HG03196 (cell line): ENCODE results near the gene C9orf72.

Experiments
- ATAC-seq: cut with Tn5 transposase; IDR thresholded peaks from one replicate; pipeline ENCODE4 v1.9.1; 2021; ENCODE audit not compliant: unreplicated experiment

The C9orf72 gene

DNA sequence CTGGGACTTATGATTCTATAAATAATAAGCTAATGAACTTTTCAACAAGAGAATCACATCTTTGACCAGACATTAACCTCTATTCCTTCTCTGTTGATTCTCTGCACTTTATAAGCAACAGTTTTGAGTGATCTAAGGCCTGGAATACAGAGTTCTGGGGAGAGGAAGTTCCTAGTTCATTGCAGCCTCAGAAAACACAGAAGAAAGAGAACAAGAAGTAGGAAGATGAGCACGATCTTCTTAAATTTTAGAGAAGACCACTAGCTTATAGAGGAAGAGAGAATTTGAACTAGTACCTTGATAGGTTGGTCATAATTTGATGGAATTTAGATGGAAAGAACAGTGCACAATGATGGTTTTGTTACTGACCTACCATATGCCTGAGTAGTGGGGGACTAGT, 8.5 kb upstream of the C9orf72 start:
- ATAC-seq = no peak

DNA sequence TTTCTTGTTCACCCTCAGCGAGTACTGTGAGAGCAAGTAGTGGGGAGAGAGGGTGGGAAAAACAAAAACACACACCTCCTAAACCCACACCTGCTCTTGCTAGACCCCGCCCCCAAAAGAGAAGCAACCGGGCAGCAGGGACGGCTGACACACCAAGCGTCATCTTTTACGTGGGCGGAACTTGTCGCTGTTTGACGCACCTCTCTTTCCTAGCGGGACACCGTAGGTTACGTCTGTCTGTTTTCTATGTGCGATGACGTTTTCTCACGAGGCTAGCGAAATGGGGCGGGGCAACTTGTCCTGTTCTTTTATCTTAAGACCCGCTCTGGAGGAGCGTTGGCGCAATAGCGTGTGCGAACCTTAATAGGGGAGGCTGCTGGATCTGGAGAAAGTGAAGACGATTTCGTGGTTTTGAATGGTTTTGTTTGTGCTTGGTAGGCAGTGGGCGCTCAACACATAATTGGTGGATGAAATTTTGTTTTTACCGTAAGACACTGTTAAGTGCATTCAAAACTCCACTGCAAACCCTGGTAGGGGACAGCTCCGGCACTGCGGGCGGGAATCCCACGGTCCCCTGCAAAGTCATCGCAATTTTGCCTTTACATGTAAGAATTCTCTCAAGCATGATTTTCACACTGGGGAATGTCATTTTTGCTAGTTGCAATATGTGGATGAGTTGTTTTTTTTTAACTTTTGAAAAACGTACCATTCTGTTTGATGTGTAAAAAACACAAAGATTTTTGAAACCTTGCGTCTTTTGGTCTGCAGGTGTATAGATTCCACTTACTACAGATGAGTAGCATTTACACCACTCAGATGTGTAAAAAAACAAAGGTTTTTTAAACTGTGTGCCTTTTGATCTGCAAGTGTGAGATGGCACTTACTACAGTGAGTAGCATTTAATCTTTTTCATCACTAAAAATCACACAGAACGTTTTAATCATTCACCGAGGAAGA, 631 bp upstream of the C9orf72 start:
- peak; percentile 90 for ATAC-seq

DNA sequence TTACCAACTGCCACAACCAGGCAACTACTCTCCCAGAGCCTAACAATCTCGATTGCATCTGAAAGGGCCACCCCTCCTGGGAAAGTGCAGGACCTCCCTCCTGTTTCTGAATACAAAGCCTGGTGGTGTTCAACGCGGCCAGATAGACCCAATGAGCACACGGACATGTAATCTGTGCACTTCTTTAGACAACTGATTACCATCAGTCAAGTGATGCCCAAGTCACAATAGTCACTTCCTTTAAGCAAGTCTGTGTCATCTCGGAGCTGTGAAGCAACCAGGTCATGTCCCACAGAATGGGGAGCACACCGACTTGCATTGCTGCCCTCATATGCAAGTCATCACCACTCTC, 739 bp downstream of the C9orf72 start:
- peak; percentile 30 for ATAC-seq

DNA sequence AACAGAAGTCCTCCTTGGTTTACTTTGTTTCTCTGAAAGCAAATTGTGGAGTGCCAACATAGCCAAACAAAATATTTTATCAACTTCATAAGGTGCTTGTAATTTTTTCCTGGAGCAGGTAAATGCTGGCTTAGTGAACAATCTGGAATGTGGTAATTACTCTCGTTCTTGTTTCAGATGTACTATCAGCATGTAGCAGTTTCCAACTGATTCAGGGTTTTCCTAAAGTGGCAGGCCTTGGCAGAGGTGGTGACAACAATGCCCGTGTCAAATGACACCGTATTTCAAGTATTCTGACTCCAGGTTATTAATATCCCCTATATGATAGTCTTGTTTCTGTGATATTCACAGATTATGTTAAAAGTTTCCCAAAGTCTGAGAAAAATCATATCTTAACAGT, 1.2 kb downstream of the C9orf72 start:
- ATAC-seq = no peak

DNA sequence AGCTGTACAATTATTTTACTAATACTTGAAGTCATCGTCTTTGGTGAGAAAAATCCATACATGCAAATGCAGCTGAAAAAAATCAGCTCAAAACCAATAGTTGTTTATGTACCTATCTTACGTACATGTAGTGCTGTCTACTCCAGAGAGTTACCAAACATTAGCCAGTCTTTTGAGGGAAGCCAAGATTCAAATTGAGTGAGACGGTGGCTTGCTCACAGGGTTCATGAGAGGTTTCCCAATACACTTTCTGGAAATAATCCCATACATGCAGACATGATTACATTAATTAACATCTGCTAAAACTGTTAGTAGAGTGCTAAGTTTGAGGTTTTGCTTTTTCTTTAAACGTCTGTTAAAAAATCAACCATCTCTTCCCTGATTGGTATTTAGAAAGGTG, 2.3 kb downstream of the C9orf72 start:
- ATAC-seq = no peak

DNA sequence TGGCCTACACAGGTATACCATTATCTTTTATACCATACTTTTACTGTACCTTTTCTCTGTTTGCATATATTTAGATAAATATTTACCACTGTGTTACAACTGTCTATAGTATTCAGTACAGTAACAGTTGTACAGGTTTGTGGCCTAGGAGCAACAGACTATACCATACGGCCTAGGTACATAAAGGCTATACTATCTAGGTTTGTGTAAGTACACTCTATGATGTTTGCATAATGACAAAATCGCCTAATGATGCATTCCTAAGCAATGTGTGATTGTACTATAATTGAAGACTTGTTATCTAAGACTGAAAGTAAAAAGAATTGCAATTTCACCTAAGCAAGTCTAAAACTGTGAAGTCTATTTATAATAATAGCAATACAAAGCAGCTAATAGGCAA, 3.9 kb downstream of the C9orf72 start:
- no peak for ATAC-seq

DNA sequence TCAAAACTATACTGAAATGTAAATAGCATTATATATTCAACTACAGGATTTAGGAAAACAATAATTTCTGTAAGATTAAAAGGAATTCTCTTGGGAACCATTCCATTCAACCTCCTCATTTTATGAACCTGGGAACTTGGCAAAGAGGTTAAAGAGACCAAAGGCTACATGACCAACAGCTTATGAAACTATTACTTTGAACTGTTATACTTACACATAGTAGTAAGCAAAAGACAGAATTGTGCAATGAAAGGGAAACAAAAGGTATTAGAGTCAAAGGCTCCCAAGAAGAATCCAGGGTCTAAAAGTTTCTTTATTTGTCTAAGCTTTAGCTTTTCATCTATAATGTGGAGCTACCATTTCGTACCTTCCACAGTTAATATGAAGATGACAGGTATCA, 7.2 kb downstream of the C9orf72 start:
- no peak for ATAC-seq

DNA sequence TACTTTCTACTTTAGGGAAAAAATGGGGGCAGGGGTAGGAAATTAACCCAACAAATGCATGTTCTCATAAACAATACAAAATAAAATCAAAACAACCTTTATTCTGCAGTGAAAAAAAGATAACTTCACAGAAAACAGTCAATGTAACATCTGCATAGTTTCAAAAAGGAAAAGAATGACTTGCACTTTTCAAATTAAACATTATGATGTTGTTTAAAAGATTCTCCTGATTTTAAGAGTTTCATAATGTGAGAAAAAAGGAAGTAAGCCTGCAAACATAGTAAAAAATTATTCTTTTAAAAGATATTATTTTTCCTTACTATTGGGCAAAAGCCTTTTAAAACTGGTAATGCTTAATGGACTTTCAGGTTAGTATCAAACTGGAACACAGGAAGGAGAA, 7.6 kb downstream of the C9orf72 start:
- no peak for ATAC-seq

DNA sequence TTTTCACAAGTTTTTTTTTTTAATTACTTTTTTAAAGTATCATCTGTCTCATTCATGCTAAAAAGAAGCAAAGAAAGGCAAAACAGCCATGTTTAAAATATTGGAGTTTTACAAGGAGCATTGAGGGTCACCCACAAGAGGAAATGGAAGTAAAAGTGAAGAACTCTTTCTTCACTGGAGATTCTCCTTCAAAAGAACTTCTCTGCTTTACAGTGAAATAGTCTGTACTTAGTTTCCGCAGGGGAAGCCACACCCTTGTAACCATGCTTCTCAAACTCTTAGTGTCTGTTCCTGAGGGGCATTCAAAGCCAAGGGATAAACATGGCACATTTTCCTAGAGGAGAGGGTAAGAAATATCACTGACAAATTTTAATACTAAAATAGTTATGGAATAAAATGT, 8.6 kb downstream of the C9orf72 start:
- no peak for ATAC-seq

DNA sequence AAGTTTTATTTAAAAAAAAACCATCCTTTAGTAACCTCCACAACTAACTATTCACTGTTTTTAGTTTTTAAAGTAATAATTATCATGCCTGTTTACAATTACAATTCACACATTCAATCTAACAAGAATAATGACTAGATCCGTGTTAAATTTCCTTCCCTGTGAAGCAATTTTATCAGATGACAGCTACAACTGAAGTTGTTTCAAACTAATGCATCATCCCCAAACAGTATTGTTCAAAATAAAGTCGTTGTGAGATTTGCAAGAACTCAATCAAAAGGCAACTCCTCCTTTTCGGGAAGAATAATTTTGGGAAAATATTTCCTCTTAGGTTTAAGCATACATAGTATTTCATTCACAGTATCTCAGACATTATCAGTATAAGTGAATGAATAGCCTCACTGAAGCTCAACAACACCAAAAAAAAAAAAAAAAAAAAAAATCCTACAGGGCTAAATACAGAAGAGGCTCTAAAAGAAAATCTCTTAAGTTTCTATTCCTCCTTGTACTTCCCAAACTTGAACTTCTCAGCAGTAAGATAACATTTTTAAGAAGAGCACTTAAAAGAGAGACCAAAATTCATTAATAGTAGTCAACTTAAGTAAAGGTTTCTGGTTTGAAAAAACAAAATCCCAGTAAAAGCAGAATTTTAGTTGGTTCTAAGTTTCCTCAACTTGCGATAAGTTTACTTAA, 9.4 kb downstream of the C9orf72 start:
- no peak for ATAC-seq

DNA sequence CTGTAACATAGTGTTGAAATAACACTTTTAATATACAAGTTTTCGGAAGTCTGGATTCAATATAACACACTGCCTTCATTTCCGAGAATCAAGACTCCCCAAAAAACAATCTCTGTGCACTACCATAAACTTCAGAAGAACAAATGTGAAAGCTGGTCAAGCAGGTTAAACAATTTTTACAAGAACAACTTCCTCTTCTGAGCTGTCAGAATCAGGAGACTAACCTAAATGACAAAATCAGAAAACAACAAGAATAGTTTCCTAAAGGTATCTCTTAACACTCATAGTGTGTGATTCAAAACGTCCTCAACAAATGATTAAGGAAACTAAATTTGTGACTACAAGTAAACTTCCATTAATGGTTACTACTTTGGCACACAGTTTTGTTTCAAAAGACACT, 11.6 kb downstream of the C9orf72 start:
- no peak for ATAC-seq

DNA sequence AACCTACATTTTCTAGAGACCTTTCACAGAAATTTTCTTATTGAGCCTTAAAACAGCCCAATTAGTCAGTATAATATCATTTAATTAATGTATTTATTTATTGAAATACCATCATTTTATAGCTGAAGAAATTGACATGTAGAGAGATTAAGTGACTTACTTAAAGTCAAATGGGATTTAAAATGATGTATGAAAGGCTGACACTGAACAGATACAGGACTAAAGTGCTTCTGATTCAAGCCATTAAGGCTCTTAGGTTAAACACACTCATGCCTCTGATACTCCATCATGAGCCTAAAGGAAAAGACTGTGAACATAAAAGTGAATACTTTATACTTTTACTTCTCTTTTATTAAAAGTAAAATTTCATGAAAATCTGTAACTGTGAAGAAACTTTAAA, 12.8 kb downstream of the C9orf72 start:
- ATAC-seq = no peak

DNA sequence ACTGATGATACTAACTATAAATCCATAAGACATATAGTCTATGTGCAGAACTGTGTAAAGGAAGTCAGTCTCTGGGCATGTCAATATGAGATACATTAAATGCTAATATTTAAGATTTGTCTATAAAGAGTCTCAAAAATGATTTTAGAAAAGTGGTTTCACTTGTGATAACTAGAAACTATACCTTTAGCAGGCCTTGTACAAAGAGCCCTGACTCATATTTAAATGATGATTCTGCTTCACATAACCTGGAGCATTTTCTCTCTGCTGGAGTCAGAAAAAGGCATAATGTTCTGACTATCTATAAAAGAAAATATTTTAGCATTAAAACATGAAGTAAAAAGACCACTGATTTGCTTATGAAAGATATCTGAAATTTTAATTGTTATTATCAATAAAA, 15.0 kb downstream of the C9orf72 start:
- ATAC-seq = no peak

DNA sequence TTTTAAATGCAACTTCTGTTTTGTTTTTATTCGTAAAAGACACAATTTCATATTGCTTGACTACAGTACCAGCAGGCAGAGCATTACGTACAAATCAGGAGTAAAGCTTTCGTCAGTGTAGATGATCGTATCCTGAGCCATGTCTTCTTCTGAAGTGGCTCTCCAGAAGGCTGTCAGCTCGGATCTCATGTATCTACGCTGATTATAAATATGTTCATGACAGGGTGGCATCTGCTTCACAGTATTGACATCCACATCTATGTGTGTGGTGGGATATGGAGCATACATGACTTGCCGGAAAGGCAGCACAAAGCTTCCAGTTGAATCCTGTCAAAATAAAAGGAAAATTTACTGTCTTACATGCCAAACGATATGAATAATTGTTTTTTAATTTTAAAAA, 16.8 kb downstream of the C9orf72 start:
- ATAC-seq = no peak

DNA sequence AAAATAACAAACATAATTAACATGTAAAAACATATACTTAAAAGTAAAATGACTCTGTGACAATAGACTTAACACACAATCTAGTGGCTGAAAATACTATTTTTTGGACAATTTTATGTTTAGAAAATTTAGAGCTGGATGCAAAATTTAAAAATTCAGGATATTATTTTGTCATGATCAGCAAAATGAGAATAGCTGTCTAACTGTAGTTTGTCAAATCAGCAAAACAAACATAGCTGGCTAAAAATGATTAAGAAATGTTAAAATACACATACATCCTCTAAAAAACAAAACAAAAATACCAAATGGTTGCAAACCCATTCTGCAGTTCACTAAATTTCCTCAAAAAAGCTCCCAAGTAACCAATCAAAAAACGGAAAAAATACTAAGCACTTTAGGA, 18.6 kb downstream of the C9orf72 start:
- ATAC-seq = no peak

DNA sequence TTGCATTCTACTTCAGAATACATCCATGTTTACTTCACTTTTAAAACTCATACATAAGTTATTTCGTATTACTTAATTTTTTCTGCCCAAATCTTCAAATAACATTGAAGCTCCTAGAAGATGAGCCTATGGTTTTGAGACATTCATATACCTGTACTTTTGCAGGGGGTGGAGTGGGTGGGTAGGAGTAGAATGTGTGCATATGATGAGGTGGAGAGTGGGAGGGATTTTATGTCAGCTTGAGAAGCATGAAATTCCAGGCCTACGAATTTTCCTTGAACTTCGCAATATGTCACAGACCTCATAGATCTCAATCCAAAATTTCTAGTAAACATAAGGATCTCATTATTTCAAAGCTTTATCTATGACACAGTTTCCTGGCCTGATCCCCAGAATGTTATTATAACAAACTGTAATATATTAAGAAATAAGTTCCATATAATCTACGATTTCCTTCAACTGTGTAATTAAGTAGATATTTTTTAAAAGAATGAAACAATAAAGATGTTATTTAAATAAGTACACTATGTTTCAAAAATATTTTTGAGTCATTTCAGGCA, 24.0 kb downstream of the C9orf72 start:
- ATAC-seq = no peak

DNA sequence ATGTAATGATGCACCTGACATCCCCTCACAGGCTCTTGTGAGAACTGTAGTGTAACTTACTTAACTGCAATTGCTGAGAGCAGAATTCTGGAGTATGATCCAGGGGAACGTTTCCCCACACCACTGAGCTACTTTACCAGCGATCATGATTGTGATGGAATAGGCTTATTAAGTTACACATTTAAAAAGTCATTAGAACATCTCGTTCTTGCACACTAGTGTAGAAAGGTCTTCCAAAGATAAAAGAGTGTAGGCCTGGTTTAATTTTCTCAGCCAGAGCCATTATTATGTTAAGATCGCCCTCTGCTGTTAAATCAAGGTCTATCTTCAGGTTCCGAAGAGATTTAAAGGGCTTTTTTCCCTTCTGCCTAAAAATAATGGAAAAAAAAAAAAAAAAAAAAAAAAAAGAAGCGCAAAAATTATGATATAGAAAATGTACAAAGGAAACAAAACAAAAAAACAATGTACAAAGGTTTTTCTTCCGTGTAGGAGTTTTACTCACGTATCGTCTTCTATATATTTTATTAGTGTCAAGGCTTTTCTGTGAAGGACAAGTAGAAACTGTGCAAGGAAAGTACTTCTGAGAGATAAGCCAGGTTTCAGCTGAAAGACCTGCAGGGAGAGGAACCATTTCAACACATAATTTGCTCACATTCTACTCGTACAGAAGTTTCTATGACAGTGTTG, 25.1 kb downstream of the C9orf72 start:
- no peak for ATAC-seq

DNA sequence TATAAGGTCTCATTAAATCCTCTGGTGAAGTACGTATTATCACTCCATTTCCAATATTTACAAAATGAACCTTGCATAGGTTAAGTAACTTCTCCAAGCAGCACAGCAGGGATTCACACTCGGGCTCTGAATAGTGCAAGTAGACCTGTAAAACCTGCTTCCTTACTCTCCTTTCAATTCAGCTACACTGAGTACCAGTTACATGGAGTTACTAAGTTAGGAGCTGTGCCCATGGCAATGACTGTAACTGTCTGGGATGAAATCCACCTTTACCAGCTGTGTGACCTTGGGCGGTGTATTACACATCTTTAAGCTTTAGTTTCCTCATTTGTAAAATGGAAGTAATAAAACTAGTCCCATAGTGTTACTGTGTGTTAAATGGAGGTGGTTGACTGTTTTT, 27.8 kb downstream of the C9orf72 start:
- ATAC-seq = no peak

DNA sequence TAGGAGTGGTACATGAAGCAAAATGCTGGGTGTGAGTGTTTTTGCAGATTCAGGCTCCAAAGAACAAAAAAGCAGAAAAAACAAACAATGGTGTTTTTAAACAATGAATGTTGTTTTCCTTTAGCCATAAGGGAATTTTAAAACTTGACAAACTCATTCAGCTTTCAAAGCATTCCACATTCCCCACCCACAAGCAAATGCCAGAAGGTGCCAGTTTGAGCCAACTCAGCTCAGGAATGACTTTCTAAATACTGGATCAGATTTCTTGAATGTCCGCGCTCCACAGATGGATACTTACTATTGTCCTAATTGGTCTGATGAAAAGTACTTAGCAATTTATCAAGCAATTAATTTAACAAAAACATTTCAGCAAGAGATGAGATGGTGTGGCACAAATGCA, 30.8 kb downstream of the C9orf72 start:
- ATAC-seq = no peak

DNA sequence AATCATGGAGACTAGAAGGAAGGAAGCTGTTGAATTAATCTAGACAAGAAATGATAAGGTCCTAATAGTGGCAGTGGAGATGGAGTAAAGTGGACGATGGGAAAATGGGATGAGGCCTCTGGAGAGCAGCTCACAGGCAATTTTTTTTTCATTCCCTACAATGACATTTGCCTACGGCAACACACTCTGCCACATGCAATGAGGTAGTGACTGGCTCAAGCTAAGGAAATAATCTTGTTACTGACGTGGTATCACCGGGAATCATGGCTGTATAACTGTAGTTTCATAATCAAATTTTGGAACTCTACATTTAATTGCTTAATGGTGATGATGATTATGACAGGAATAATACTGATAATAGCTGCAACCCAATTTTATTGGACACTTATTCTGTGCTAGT, 31.5 kb downstream of the C9orf72 start:
- no peak for ATAC-seq

DNA sequence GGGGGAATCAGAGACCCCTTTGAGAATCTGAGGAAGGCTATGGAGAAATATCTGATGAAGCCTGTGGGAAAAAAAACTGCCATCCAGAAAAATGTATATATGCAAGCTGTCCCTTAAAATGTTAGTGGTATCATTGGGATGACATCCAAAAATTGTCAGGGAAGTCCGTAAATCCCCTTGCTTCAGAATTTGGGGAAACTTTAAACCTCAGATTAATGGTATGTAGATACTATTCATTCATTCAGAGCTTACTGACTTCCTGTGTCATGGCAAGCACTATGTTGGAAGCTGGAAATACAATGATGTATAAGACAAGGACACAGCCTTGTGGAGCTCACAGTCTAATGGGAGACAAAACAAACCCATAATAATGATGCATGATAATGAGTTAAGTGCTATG, 32.8 kb downstream of the C9orf72 start:
- no peak for ATAC-seq
